Loucy (cell line): ENCODE results near the gene PCED1B.
A peak's percentile ranks its signal among the peaks of the same experiment; 100 is the strongest.

Source experiments
- H2AFZ ChIP-seq: fragments of 200-600 bp; sonication (generic); 2 replicates; pipeline ENCODE4 v1.6.0; 2016; ENCODE audit warnings: antibody characterized with exemption, mild to moderate bottlenecking, low read length, moderate library complexity
- H3F3A ChIP-seq: fragments of 200-600 bp; 2 replicates; pipeline ENCODE4 v1.6.0; 2016; ENCODE audit warnings: antibody characterized with exemption, low read depth, mild to moderate bottlenecking
- H3K27me3 ChIP-seq: fragments of 200-600 bp; sonication (generic); 2 replicates; pipeline ENCODE4 v1.6.1; 2014; ENCODE audit warnings: low read length, mild to moderate bottlenecking; ENCODE audit not compliant: insufficient read depth, poor library complexity, severe bottlenecking
- H3K36me3 ChIP-seq: fragments of 200-600 bp; sonication (generic); 2 replicates; pipeline ENCODE4 v1.6.1; 2016; ENCODE audit warnings: low read length; ENCODE audit not compliant: insufficient read depth
- H3K4me1 ChIP-seq: fragments of 200-600 bp; sonication (generic); 2 replicates; pipeline ENCODE4 v1.5.1; 2014; ENCODE audit warnings: low read length, mild to moderate bottlenecking; ENCODE audit not compliant: insufficient read depth, poor library complexity, severe bottlenecking
- H3K4me2 ChIP-seq: fragments of 200-600 bp; sonication (generic); 2 replicates; pipeline ENCODE4 v1.6.0; 2014; ENCODE audit warnings: antibody characterized with exemption, low read length, low read depth, mild to moderate bottlenecking; ENCODE audit not compliant: poor library complexity, severe bottlenecking
- H3K4me3 ChIP-seq: fragments of 200-600 bp; sonication (generic); 2 replicates; pipeline ENCODE4 v1.5.1; 2014; ENCODE audit warnings: low read length, mild to moderate bottlenecking, mixed read lengths; ENCODE audit not compliant: poor library complexity, severe bottlenecking
- H3K79me2 ChIP-seq: fragments of 200-600 bp; sonication (generic); 2 replicates; pipeline ENCODE4 v1.6.1; 2014; ENCODE audit warnings: low read length; ENCODE audit not compliant: insufficient read depth
- H3K9ac ChIP-seq: fragments of 200-600 bp; sonication (generic); 2 replicates; pipeline ENCODE4 v1.6.0; 2014; ENCODE audit warnings: mild to moderate bottlenecking, low read depth, low read length, moderate library complexity; ENCODE audit not compliant: poor library complexity, severe bottlenecking
- H3K9me2 ChIP-seq: fragments of 200-600 bp; sonication (generic); replicated peaks from 2 replicates; pipeline ENCODE4 v1.6.1; 2016; ENCODE audit warnings: low read depth, low read length, mixed read lengths
- H3K9me3 ChIP-seq: fragments of 200-600 bp; sonication (generic); 2 replicates; pipeline ENCODE4 v1.6.1; 2014; ENCODE audit warnings: mild to moderate bottlenecking, antibody characterized with exemption, low read length, low read depth; ENCODE audit not compliant: insufficient read depth
- H4K20me1 ChIP-seq: fragments of 200-600 bp; sonication (generic); 2 replicates; pipeline ENCODE4 v1.6.0; 2014; ENCODE audit warnings: antibody characterized with exemption, low read length, mild to moderate bottlenecking; ENCODE audit not compliant: insufficient read depth, poor library complexity, severe bottlenecking
- CTCF ChIP-seq: fragments of 200-600 bp; sonication (generic); conservative IDR thresholded peaks from 2 replicates; pipeline ENCODE4 v1.5.1; 2014; ENCODE audit warnings: mild to moderate bottlenecking, antibody characterized with exemption, low read length
- EZH2phosphoT487 ChIP-seq: fragments of 200-600 bp; IDR thresholded peaks from 2 replicates; pipeline ENCODE4 v1.6.1; 2018; ENCODE audit warnings: antibody characterized with exemption, mild to moderate bottlenecking, moderate library complexity, borderline replicate concordance

The PCED1B gene

GRCh38 chr12:47269916-47270315 is 190.5 kb downstream of the PCED1B start:
- H3K27me3 ChIP-seq = no peaks in the 10 kb centered on the region
- H3K79me2 ChIP-seq = no peaks in the 10 kb centered on the region
- H3K4me2 ChIP-seq = peak overlapping the region; percentile 48
- H3K9ac ChIP-seq = no peak overlapping the region
- H3F3A ChIP-seq = no peaks in the 10 kb centered on the region
- H3K36me3 ChIP-seq = no peaks in the 10 kb centered on the region
- peaks cover 59% of the 10 kb centered on the region for H3K4me1 ChIP-seq
- peak overlapping the region; percentile 4 for H3K4me3 ChIP-seq
- H4K20me1 ChIP-seq = no peaks in the 10 kb centered on the region
- no peak overlapping the region for H2AFZ ChIP-seq
- no peak for TF ChIP-seq EZH2phosphoT487
- TF ChIP-seq CTCF = no peak
- H3K9me3 ChIP-seq = no peaks in the 10 kb centered on the region
- no peaks in the 10 kb centered on the region for H3K9me2 ChIP-seq

- Histone ChIP-seq H3K36me3 (no peaks in the 10 kb centered on the region), H2AFZ (no peak overlapping the region), H3K4me3 (peak overlapping the region; percentile 12), H3K79me2 (no peaks in the 10 kb centered on the region), H3K9me3 (no peaks in the 10 kb centered on the region), H3F3A (no peaks in the 10 kb centered on the region), H4K20me1 (no peaks in the 10 kb centered on the region), H3K9me2 (no peaks in the 10 kb centered on the region), H3K4me1 (peaks cover 58% of the 10 kb centered on the region), H3K4me2 (peak overlapping the region; percentile 50), H3K9ac (peak overlapping the region; percentile 7), H3K27me3 (no peaks in the 10 kb centered on the region)
- TF ChIP-seq CTCF (no peak), EZH2phosphoT487 (no peak)
Measured at GRCh38 chr12:47270782-47271664, 191.6 kb downstream of the PCED1B start.

DNA sequence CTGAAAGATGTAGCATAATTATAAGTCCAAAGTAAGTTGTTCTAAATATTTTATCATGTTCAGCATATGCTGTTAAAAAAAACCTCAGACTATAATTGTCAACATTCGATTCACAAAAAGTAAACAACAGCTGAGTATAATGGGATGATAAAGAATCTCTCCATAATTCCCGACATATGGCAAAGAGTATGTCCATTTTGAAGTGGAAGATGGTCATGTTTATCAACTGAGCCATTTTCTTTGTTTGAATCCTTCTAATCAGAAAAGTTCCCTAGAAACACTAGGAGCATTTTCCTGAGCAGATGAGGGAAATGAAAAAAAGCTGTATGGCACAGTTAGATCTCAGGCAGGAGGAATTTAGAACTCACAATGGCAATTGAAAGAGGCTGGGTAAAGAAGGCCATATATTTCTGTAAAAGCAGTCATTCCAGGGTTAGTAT is 192.4 kb downstream of the PCED1B start:
- Histone ChIP-seq H4K20me1 (no peaks in the 10 kb centered on the region), H3K27me3 (no peaks in the 10 kb centered on the region), H3K4me1 (peaks cover 65% of the 10 kb centered on the region), H3K4me2 (peak overlapping the region; percentile 50), H3K36me3 (no peaks in the 10 kb centered on the region), H3K9me3 (no peaks in the 10 kb centered on the region), H3K4me3 (no peak overlapping the region), H3F3A (no peaks in the 10 kb centered on the region), H3K79me2 (no peaks in the 10 kb centered on the region), H2AFZ (no peak overlapping the region), H3K9ac (peak overlapping the region; percentile 3), H3K9me2 (no peaks in the 10 kb centered on the region)
- no peak for TF ChIP-seq CTCF
- TF ChIP-seq EZH2phosphoT487 = no peak
